HL-60 (cell line): Measurements from ENCODE around the gene NBEAL2.

Experiments
- POLR2AphosphoS5 ChIP-seq: IDR thresholded peaks from 2 replicates; pipeline ENCODE4 v1.6.1; 2012; ENCODE audit warnings: low read depth
- TF ChIP-seq, protein P1 (sequence below): IDR thresholded peaks from one replicate; pipeline ENCODE4 v1.5.1; 2011; ENCODE audit warnings: low read length, control low read depth, inconsistent platforms; ENCODE audit not compliant: insufficient read depth
- TF ChIP-seq, protein P2 (sequence below): IDR thresholded peaks from 2 replicates; pipeline ENCODE4 v1.6.1; 2012; ENCODE audit warnings: low read depth; ENCODE audit not compliant: insufficient replicate concordance

DNA sequence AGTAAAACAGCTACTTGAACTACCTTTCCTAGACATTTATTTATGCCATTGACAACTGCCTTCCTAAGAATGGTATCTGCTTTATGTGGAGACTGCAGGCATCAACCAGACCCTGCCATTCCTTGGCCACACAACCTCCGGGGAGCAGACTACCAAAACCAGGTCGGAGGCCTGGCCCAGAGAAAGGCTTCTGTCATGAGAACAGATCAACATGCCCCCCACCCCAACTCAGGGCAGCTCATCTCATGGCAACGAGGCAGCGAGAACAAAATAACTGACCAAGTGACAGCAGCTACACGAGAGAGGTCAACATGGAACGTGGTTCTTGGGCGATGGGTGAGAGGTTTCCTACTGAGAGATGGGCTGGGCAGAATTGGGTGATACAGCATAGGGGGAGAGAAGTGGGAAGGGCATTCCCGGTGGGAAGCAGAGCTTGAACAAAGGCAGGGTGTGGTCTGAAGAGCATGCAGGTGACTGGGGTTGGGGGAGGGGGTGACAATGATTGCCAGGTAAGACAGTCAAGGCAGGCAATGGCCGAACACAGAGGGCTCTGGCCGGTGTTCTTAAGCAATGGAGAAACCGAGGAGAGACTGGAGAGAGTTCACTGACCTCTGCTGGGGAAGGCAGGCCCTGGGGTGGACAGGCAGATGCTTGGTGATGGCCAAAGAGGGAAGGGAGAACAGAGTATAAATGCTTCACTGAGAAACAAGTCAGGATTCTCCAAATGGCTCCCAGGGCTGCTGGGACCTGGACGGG lies 36.8 kb upstream of the NBEAL2 start:
- TF ChIP-seq, protein P1, sequence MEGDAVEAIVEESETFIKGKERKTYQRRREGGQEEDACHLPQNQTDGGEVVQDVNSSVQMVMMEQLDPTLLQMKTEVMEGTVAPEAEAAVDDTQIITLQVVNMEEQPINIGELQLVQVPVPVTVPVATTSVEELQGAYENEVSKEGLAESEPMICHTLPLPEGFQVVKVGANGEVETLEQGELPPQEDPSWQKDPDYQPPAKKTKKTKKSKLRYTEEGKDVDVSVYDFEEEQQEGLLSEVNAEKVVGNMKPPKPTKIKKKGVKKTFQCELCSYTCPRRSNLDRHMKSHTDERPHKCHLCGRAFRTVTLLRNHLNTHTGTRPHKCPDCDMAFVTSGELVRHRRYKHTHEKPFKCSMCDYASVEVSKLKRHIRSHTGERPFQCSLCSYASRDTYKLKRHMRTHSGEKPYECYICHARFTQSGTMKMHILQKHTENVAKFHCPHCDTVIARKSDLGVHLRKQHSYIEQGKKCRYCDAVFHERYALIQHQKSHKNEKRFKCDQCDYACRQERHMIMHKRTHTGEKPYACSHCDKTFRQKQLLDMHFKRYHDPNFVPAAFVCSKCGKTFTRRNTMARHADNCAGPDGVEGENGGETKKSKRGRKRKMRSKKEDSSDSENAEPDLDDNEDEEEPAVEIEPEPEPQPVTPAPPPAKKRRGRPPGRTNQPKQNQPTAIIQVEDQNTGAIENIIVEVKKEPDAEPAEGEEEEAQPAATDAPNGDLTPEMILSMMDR: no peak
- no peak for TF ChIP-seq POLR2AphosphoS5
- TF ChIP-seq, protein P2, sequence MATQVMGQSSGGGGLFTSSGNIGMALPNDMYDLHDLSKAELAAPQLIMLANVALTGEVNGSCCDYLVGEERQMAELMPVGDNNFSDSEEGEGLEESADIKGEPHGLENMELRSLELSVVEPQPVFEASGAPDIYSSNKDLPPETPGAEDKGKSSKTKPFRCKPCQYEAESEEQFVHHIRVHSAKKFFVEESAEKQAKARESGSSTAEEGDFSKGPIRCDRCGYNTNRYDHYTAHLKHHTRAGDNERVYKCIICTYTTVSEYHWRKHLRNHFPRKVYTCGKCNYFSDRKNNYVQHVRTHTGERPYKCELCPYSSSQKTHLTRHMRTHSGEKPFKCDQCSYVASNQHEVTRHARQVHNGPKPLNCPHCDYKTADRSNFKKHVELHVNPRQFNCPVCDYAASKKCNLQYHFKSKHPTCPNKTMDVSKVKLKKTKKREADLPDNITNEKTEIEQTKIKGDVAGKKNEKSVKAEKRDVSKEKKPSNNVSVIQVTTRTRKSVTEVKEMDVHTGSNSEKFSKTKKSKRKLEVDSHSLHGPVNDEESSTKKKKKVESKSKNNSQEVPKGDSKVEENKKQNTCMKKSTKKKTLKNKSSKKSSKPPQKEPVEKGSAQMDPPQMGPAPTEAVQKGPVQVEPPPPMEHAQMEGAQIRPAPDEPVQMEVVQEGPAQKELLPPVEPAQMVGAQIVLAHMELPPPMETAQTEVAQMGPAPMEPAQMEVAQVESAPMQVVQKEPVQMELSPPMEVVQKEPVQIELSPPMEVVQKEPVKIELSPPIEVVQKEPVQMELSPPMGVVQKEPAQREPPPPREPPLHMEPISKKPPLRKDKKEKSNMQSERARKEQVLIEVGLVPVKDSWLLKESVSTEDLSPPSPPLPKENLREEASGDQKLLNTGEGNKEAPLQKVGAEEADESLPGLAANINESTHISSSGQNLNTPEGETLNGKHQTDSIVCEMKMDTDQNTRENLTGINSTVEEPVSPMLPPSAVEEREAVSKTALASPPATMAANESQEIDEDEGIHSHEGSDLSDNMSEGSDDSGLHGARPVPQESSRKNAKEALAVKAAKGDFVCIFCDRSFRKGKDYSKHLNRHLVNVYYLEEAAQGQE: no peak
